K562 (cell line): ENCODE measurements around the gene EFCAB7. TPM values are rescaled to one million over a fixed set of nuclear protein-coding genes. Genes with fewer than 3 reads are reported as not detected.

Experiments used
- ATAC-seq: fragments of 200-7000 bp; cut with Tn5 transposase; 3 replicates; pipeline ENCODE4 v1.9.1; 2020; ENCODE audit warnings: moderate library complexity
- BruUV-seq: library from RNA; stranded (reverse); fragments of 400-500 nt; replicated peaks from 2 replicates; lab custom pipeline; 2021; lab: Mats Ljungman, UMichigan
- CTCF ChIA-PET: fragments of 300-600 bp; formaldehyde crosslinking; extraction: SDS; loops from one replicate; lab custom pipeline; 2021; ENCODE audit warnings: low intra/inter-chr PET ratio; lab: Yijun Ruan, JAX
- POLR2A ChIA-PET: fragments of 300-600, 350-650 bp; sonication (Branson Sonifier 250); formaldehyde crosslinking; extraction: SDS; loops from one replicate; lab custom pipeline; 2021; ENCODE audit warnings: antibody characterized with exemption, inconsistent platforms; lab: Yijun Ruan, JAX
- DNase-seq, 4 experiments: peaks; one replicate each; pipeline versions ENCODE4 v3.0.0 to v3.0.0-alpha.2; 2011 to 2018; ENCODE audit warnings: low spot score in 3 of 4, mixed read lengths in 3 of 4; ENCODE audit errors: extremely low read depth in 1 of 4
- FAIRE-seq: peaks from 2 replicates; lab custom pipeline; 2011; peaks lifted over from hg19 to GRCh38; lab: Jason Lieb, UNC
- H2AFZ ChIP-seq: 2 replicates; pipeline ENCODE4 v1.6.0; 2011; ENCODE audit warnings: low read depth, low read length, control low read depth, inconsistent platforms
- H3K27ac ChIP-seq: fragments of 200-600 bp; 3 replicates; pipeline ENCODE4 v1.8.0; 2011; ENCODE audit warnings: low read depth, mild to moderate bottlenecking, control low read depth, inconsistent platforms, low read length, moderate library complexity, mixed read lengths; ENCODE audit errors: extremely low read depth
- H3K27me3 ChIP-seq, 2 experiments: fragments of 300-600 bp in 1 of 2; 2 replicates in 1 of 2; 3 replicates in 1 of 2; pipeline versions ENCODE4 v1.6.0 to v1.8.0; 2011; ENCODE audit warnings: inconsistent platforms in 2 of 2, low read length in 2 of 2, mild to moderate bottlenecking in 1 of 2, mixed read lengths in 1 of 2, moderate library complexity in 1 of 2; ENCODE audit not compliant: control insufficient read depth in 2 of 2, insufficient read depth in 2 of 2
- H3K36me3 ChIP-seq: fragments of 300-600 bp; 3 replicates; pipeline ENCODE4 v1.8.0; 2011; ENCODE audit warnings: mild to moderate bottlenecking, low read length, inconsistent platforms; ENCODE audit not compliant: control insufficient read depth, insufficient read depth
- H3K4me1 ChIP-seq, 2 experiments: fragments of 200-600 bp in 1 of 2; replicated peaks in 1 of 2; 2 replicates in 1 of 2; 3 replicates in 1 of 2; pipeline versions ENCODE4 v1.5.1 to v1.8.0; 2011; ENCODE audit warnings: inconsistent platforms in 2 of 2, low read length in 2 of 2, mild to moderate bottlenecking in 1 of 2, mixed read lengths in 1 of 2, moderate library complexity in 1 of 2; ENCODE audit not compliant: control insufficient read depth in 2 of 2, insufficient read depth in 2 of 2
- H3K4me2 ChIP-seq: 2 replicates; pipeline ENCODE4 v1.6.1; 2011; ENCODE audit warnings: low read length, control low read depth, inconsistent platforms, mixed read lengths; ENCODE audit not compliant: insufficient read depth
- H3K4me3 ChIP-seq: fragments of 200-600 bp; sonication (generic), shearing (Covaris generic); 2 replicates; pipeline ENCODE4 v1.5.1; 2016; ENCODE audit warnings: control low read depth, inconsistent platforms
- H3K79me2 ChIP-seq: fragments of 200-600 bp; 3 replicates; pipeline ENCODE4 v1.8.0; 2011; ENCODE audit warnings: low read length, inconsistent platforms; ENCODE audit not compliant: control insufficient read depth, insufficient read depth
- H3K9ac ChIP-seq, 2 experiments: 2 replicates each; pipeline versions ENCODE4 v1.6.0 to v1.6.1; 2011; ENCODE audit warnings: low read depth in 2 of 2, low read length in 2 of 2, control low read depth in 1 of 2, inconsistent platforms in 1 of 2, mild to moderate bottlenecking in 1 of 2, mixed read lengths in 1 of 2; ENCODE audit not compliant: insufficient read depth in 1 of 2
- H3K9me1 ChIP-seq: one replicate; pipeline ENCODE4 v1.6.0; 2011; ENCODE audit warnings: inconsistent platforms, mild to moderate bottlenecking, low read length, moderate library complexity; ENCODE audit not compliant: control insufficient read depth, insufficient read depth
- H3K9me3 ChIP-seq: replicated peaks from 2 replicates; pipeline ENCODE4 v1.5.1; 2011; ENCODE audit warnings: low read depth, low read length, inconsistent platforms; ENCODE audit not compliant: control insufficient read depth, insufficient read depth
- H4K20me1 ChIP-seq: replicated peaks from 2 replicates; pipeline ENCODE4 v1.6.1; 2011; ENCODE audit warnings: low read length, inconsistent platforms, mixed read lengths; ENCODE audit not compliant: control insufficient read depth, insufficient read depth
- CREB3 ChIP-seq: fragments of 450-650 bp; conservative IDR thresholded peaks from 2 replicates; pipeline ENCODE4 v1.6.1; 2016; ENCODE audit warnings: missing genetic modification characterization, low read depth, mild to moderate bottlenecking, missing compliant biosample characterization, moderate library complexity
- FOXP4 ChIP-seq: sonication (generic); formaldehyde crosslinking; IDR thresholded peaks from 2 replicates; pipeline ENCODE4 v1.8.0; 2022; ENCODE audit warnings: mild to moderate bottlenecking, missing genetic modification reagents, borderline replicate concordance
- HES1 ChIP-seq: fragments of 450-650 bp; IDR thresholded peaks from 2 replicates; pipeline ENCODE4 v1.6.1; 2016; ENCODE audit warnings: low read depth, mild to moderate bottlenecking, moderate library complexity
- HIVEP1 ChIP-seq: fragments of 250-450 bp; sonication (Bioruptor Pico); IDR thresholded peaks from 2 replicates; pipeline ENCODE4 v1.4.0; 2020; ENCODE audit warnings: mild to moderate bottlenecking
- HOMEZ ChIP-seq: fragments of 250-450 bp; sonication (Bioruptor Pico); IDR thresholded peaks from 2 replicates; pipeline ENCODE4 v1.4.0; 2020; ENCODE audit warnings: mild to moderate bottlenecking, moderate library complexity
- MTA1 ChIP-seq: fragments of 450-650 bp; IDR thresholded peaks from 2 replicates; pipeline ENCODE4 v1.6.1; 2017; ENCODE audit warnings: borderline replicate concordance
- POLR3G ChIP-seq: IDR thresholded peaks from 2 replicates; pipeline ENCODE4 v1.6.1; 2011; ENCODE audit not compliant: insufficient read length, insufficient replicate concordance; ENCODE audit errors: extremely low read depth
- RBM39 ChIP-seq: fragments of 200-400 bp; formaldehyde crosslinking; optimal IDR thresholded peaks from 2 replicates; pipeline ENCODE3; 2018; ENCODE audit warnings: low read depth, low read length
- RFX5 ChIP-seq: IDR thresholded peaks from 2 replicates; pipeline ENCODE4 v1.6.1; 2011; ENCODE audit warnings: low read depth, mild to moderate bottlenecking, improper control_type of control experiment, low read length
- SREBF2 ChIP-seq: sonication (generic); formaldehyde crosslinking; IDR thresholded peaks from 2 replicates; pipeline ENCODE4 v1.4.0; 2020; ENCODE audit warnings: mild to moderate bottlenecking, missing genetic modification reagents
- STAT6 ChIP-seq: sonication (generic); formaldehyde crosslinking; IDR thresholded peaks from 2 replicates; pipeline ENCODE4 v1.8.1; 2023; ENCODE audit warnings: mild to moderate bottlenecking, missing genetic modification reagents
- TFAP4 ChIP-seq: sonication (generic); formaldehyde crosslinking; IDR thresholded peaks from 2 replicates; pipeline ENCODE4 v1.8.0; 2022; ENCODE audit warnings: missing genetic modification reagents, mild to moderate bottlenecking, moderate library complexity, borderline replicate concordance
- ZNF41 ChIP-seq: fragments of 250-450 bp; sonication (Bioruptor Pico); conservative IDR thresholded peaks from 2 replicates; pipeline ENCODE4 v1.4.0; 2020; ENCODE audit warnings: mild to moderate bottlenecking
- ZNF75A ChIP-seq: fragments of 450-650 bp; formaldehyde crosslinking; IDR thresholded peaks from 2 replicates; pipeline ENCODE4 v1.4.0; 2020; ENCODE audit warnings: mild to moderate bottlenecking
- WGBS: fragments of 100-300 bp; shearing (Covaris generic); methylation state at CpG from one replicate; pipeline ENCODE4 v1.1.6; 2016; ENCODE audit warnings: low coverage, mixed read lengths; ENCODE audit not compliant: insufficient coverage; ENCODE audit errors: missing lambda C conversion rate; 5-methylcytosine and 5-hydroxymethylcytosine counted together
- in situ Hi-C: fragments of 300-500 bp; cut with MboI; formaldehyde crosslinking; loops from 4 replicates; pipeline ENCODE4 v1.15.0; 2018; ENCODE audit warnings: inconsistent platforms, mixed read lengths
- intact Hi-C: fragments of 100-400 bp; cut with micrococcal nuclease; formaldehyde crosslinking; loops from 2 replicates; pipeline ENCODE4 v1.14.2; 2022
- polyA plus RNA-seq, 8 experiments: library from polyadenylated mRNA; depleted of rRNA in 4 of 8; stranded (reverse) in 5 of 8; unstranded in 3 of 8; fragments of >200 nt; fragmentation: Nextera tagmentation in 2 of 8; fragmentation: Illumina TruSeq in 1 of 8; extraction: Ambion mirVana in 2 of 8; extraction: Trizol in 1 of 8; gene quantifications; 2 replicates each; pipeline versions ENCODE4 v1.2.1 to v1.2.3, GENCODE V29; 2011 to 2014; ENCODE audit warnings: inconsistent platforms in 1 of 8, missing spikeins in 1 of 8
- total RNA-seq, 7 experiments: library from RNA; depleted of rRNA in 6 of 7; stranded (reverse); fragments of >200 nt in 6 of 7; fragmentation: Illumina TruSeq in 2 of 7; extraction: Trizol in 2 of 7; gene quantifications; 2 replicates each; pipeline versions ENCODE4 v1.2.1 to v1.2.3, GENCODE V29; 2011 to 2021; ENCODE audit warnings: low replicate concordance in 1 of 7

EFCAB7 gene
- total and polyA plus RNA-seq, 9 of the 15 experiments (the other 6 are each of a cell fraction or from before 2014, with no cell fraction given): 3.2 to 7.6 (median 5.7) TPM

GRCh38 chr1:63621075-63621474, 97.8 kb downstream of the EFCAB7 start:
- DNase-seq: no peak
- H3K4me2 ChIP-seq: no peak overlapping the region
- H2AFZ ChIP-seq: no peak overlapping the region
- intact Hi-C loops (no loop called here), in situ Hi-C loops (no loop called here)
- H3K9me3 ChIP-seq: no peaks in the 10 kb centered on the region
- ATAC-seq: no peak
- no TSS peak for BruUV-seq
- no peak overlapping the region for H3K9ac ChIP-seq
- no peaks in the 10 kb centered on the region for H3K36me3 ChIP-seq
- no peak overlapping the region for H3K4me3 ChIP-seq
- peaks cover 6 to 23% of the 10 kb centered on the region in 2 experiments for H3K27me3 ChIP-seq
- H3K4me1 ChIP-seq: no peaks in the 10 kb centered on the region
- FAIRE-seq: no peak
- no peak overlapping the region for H3K27ac ChIP-seq
- TF ChIP-seq CREB3 (no peak), ZNF41 (CRISPR knock-in tag) (no peak), HES1 (no peak), SREBF2 (no peak), ZNF75A (CRISPR knock-in tag) (no peak), FOXP4 (CRISPR knock-in tag) (no peak), TFAP4 (CRISPR knock-in tag) (no peak), HOMEZ (CRISPR knock-in tag) (no peak), RFX5 (no peak), RBM39 (no peak), POLR3G (no peak), MTA1 (no peak), STAT6 (CRISPR knock-in tag) (no peak), HIVEP1 (CRISPR knock-in tag) (no peak)
- TF ChIP-seq, all 486 proteins: peak for 0
- no peaks in the 10 kb centered on the region for H3K9me1 ChIP-seq
- H3K79me2 ChIP-seq: no peaks in the 10 kb centered on the region
- ChIA-PET CTCF (no interaction called here), POLR2A (no interaction called here)
- 2% methylated on average over 3 of the region's 3 CpGs for WGBS
- H4K20me1 ChIP-seq: no peaks in the 10 kb centered on the region
